ENCODE results near the gene ALS2.
"Not testable (repeated sequence)": the region's sequence is repeated elsewhere in the genome, so short reads cannot be mapped to it uniquely, and the experiment has no call there.

The ALS2 gene

DNA sequence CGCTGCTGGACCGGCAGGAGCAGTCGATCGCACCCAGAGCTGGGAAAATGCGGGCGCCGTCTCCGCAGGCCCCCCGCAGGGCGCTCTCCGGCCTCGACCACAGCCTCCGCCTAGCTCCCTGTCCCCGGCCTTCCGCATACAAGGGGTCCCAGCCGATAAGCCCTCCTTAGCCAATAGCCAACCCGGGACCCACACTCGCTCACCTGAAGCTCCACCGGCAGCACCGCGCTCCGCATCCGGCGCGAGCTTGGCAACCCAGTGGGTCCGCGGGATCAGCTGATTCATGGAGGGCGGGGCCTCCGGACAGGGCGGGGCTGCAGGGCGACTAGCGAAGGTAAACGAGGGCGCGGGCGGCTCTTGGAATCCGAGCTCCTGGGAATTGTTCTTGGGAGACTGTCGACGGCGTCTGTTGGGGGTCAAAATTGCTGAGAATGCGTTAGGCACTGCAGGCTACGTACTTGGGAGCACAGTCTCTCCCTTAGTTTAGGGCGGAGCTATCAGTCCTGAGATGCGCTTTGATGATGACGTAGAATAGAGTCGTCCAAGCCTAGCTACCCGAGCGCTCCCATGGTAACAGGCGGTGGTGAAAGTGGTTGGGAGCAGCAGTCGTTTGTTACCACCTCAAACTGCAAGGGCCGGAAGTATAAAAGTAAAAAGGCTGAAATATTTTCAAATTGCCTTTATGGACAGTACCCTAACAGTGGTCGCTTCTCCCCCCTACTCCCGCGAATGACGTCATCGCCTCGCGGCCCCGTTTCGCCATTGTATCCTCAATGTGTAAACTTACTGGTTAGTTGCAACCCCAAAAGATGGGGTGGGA lies at the start of gene ALS2:
Gene ALS2 (minus strand): TSS at position 260 of the 820 bp plus-strand sequence. CDS start 12,048 bp downstream, outside the sequence.
- Histone ChIP-seq H3K27me3 (ENCODE audit: insufficient read depth, low read length) (no peaks in the 10 kb centered on the region), H3K36me3 (ENCODE audit: insufficient read depth, low read length) (no peaks in the 10 kb centered on the region)

GRCh38 chr2:201828220-201828619 lies 47.5 kb upstream of the ALS2 start:
- H3K9me3 ChIP-seq (ENCODE audit: low read length), result no peaks in the 10 kb centered on the region
- H3K36me3 ChIP-seq (ENCODE audit: insufficient read depth, low read length), result no peaks in the 10 kb centered on the region
- no peak overlapping the region for H3K4me3 ChIP-seq (ENCODE audit: low read length)
- H2AFZ ChIP-seq (ENCODE audit: low read depth, low read length), result no peak overlapping the region
- peaks cover 10% of the 10 kb centered on the region for H3K27me3 ChIP-seq (ENCODE audit: insufficient read depth, low read length)
- H3K4me1 ChIP-seq (ENCODE audit: insufficient read depth, low read length), result no peaks in the 10 kb centered on the region

More for the DNA sequence above, at the start of gene ALS2:
- H3K4me1 ChIP-seq (ENCODE audit: insufficient read depth, low read length), result peaks cover 38% of the 10 kb centered on the region
- no peaks in the 10 kb centered on the region for H3K9me3 ChIP-seq (ENCODE audit: low read length)
- peak within 1 kb of the TSS; percentile 96 for H3K4me3 ChIP-seq (ENCODE audit: low read length)
- H2AFZ ChIP-seq (ENCODE audit: low read depth, low read length), result peak within 1 kb of the TSS; percentile 85

DNA sequence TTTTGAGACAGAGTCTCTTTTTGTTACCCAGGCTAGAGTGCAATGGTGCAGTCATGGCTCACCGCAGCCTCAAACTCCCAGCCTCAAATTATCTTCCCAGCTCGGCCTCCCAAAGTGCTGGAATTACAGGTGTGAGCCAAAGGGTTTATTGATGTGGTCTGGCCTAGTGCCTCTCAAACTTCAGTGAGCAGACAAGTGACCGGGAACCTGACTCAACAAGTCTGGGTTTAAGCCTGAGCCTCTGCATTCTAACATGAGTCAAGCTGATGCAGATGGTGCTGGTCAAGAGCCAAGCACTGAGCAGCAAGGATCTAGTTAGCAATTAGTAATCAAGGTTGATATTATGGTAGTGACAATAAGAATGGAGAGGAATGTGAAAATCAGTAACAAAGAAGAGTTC lies 46.9 kb upstream of the ALS2 start:
- Histone ChIP-seq H3K4me1 (ENCODE audit: insufficient read depth, low read length) (no peaks in the 10 kb centered on the region), H2AFZ (ENCODE audit: low read depth, low read length) (no peak overlapping the region)

DNA sequence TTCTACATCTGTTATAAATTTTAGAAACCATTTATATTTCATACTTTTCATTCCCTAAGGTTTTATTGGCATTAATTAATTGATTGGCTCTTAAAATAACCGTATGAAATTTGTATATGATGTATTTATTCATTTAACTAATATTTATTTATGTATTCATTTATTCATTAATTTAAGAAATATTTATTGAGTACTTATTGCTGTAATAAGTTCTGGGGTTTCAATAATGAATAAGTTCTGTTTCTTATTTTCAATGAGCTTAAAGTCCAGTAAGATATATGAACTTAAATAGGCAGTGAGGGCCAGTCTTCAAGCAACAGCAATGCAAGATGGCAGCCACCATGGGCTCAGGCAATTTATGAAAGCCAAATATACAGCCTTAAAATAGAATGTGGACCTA lies 43.5 kb upstream of the ALS2 start:
- H2AFZ ChIP-seq (ENCODE audit: low read depth, low read length), result no peak overlapping the region
- peaks cover 10% of the 10 kb centered on the region for H3K27me3 ChIP-seq (ENCODE audit: insufficient read depth, low read length)
- no peaks in the 10 kb centered on the region for H3K4me1 ChIP-seq (ENCODE audit: insufficient read depth, low read length)
- H3K36me3 ChIP-seq (ENCODE audit: insufficient read depth, low read length), result no peaks in the 10 kb centered on the region
- H3K4me3 ChIP-seq (ENCODE audit: low read length), result no peak overlapping the region
- H3K9me3 ChIP-seq (ENCODE audit: low read length), result no peaks in the 10 kb centered on the region

More for the DNA sequence above, 46.9 kb upstream of the ALS2 start:
- H3K9me3 ChIP-seq (ENCODE audit: low read length), result no peaks in the 10 kb centered on the region
- H3K27me3 ChIP-seq (ENCODE audit: insufficient read depth, low read length), result peaks cover 8% of the 10 kb centered on the region
- no peaks in the 10 kb centered on the region for H3K36me3 ChIP-seq (ENCODE audit: insufficient read depth, low read length)
- no peak overlapping the region for H3K4me3 ChIP-seq (ENCODE audit: low read length)

- H3K36me3 ChIP-seq (ENCODE audit: insufficient read depth, low read length), result no peaks in the 10 kb centered on the region
- H3K4me1 ChIP-seq (ENCODE audit: insufficient read depth, low read length), result no peaks in the 10 kb centered on the region
These were observed 40.3 kb upstream of the ALS2 start for GRCh38 chr2:201821080-201821479.

GRCh38 chr2:201820383-201821007 lies 39.8 kb upstream of the ALS2 start:
- Histone ChIP-seq H2AFZ (ENCODE audit: low read depth, low read length) (no peak overlapping the region), H3K9me3 (ENCODE audit: low read length) (peaks cover 10% of the 10 kb centered on the region), H3K4me1 (ENCODE audit: insufficient read depth, low read length) (no peaks in the 10 kb centered on the region), H3K4me3 (ENCODE audit: low read length) (no peak overlapping the region), H3K36me3 (ENCODE audit: insufficient read depth, low read length) (no peaks in the 10 kb centered on the region), H3K27me3 (ENCODE audit: insufficient read depth, low read length) (peaks cover 8% of the 10 kb centered on the region)

More at GRCh38 chr2:201821080-201821479, 40.3 kb upstream of the ALS2 start:
- peaks cover 8% of the 10 kb centered on the region for H3K27me3 ChIP-seq (ENCODE audit: insufficient read depth, low read length)
- no peak overlapping the region for H2AFZ ChIP-seq (ENCODE audit: low read depth, low read length)
- no peak overlapping the region for H3K4me3 ChIP-seq (ENCODE audit: low read length)
- H3K9me3 ChIP-seq (ENCODE audit: low read length), result peaks cover 10% of the 10 kb centered on the region

- Histone ChIP-seq H3K36me3 (ENCODE audit: insufficient read depth, low read length) (no peaks in the 10 kb centered on the region), H3K4me1 (ENCODE audit: insufficient read depth, low read length) (no peaks in the 10 kb centered on the region), H3K27me3 (ENCODE audit: insufficient read depth, low read length) (peaks cover 18% of the 10 kb centered on the region), H2AFZ (ENCODE audit: low read depth, low read length) (no peak overlapping the region), H3K4me3 (ENCODE audit: low read length) (no peak overlapping the region), H3K9me3 (ENCODE audit: low read length) (peaks cover 10% of the 10 kb centered on the region)
These were observed 36.2 kb upstream of the ALS2 start for GRCh38 chr2:201816657-201817575.

DNA sequence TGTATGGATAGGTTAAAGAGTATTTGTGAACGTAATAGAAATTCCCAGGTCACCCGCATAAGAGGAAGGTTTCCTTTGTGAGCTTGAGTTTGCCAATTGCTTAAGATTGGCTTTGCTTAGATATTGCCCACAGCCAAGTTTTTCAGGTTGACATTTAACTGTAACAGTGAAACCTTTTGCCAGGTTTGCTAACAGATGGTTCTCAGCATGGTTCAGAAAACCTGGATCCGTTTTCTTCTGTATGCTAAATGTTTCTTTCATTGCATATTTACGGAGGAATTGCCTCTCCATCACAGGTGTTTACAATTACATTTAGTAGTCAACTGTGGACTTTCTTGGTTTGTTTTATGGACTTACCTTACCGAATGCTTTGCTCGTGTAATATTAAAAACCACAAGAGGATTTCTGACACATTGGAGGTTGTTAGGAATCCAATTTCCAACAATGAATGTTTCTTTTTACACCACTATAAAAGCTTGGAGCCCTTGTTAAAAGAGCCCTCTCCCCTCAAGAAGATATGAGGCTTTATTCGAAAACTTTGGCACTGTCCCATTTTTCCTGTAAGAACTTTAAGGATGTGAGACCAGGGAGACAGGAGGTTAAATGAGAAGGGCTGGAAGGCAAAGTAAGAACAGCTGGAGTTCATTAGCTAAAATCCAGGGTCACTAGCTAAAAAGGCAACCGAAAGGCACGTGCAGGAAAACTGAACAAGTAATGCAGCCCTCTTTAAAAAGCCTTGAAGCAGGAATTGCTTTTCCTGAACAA lies 33.4 kb upstream of the ALS2 start:
- Histone ChIP-seq H3K4me1 (ENCODE audit: insufficient read depth, low read length) (no peaks in the 10 kb centered on the region), H3K4me3 (ENCODE audit: low read length) (no peak overlapping the region), H3K36me3 (ENCODE audit: insufficient read depth, low read length) (no peaks in the 10 kb centered on the region), H3K27me3 (ENCODE audit: insufficient read depth, low read length) (peaks cover 14% of the 10 kb centered on the region), H2AFZ (ENCODE audit: low read depth, low read length) (no peak overlapping the region), H3K9me3 (ENCODE audit: low read length) (peaks cover 10% of the 10 kb centered on the region)

DNA sequence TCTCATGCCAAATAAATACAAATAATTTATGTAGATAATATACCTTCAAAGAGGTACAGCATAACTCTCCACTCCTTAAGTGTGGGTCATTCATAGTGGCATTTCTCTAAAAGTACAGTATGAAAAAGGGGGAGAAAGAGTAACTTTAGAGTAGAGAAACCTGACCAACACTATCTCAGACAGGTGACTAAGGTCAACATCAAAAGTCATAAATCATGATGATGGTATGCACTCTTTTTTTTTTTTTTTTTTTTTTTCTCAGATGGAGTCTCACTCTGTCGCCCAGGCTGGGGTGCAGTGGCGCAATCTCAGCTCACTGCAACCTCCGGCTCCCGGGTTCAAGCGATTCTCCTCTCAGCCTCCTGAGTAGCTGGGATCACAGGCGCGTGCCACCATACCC lies 29.9 kb upstream of the ALS2 start:
- peaks cover 28% of the 10 kb centered on the region for H3K27me3 ChIP-seq (ENCODE audit: insufficient read depth, low read length)
- H3K9me3 ChIP-seq (ENCODE audit: low read length); H3K4me3 ChIP-seq (ENCODE audit: low read length); H2AFZ ChIP-seq (ENCODE audit: low read depth, low read length); H3K36me3 ChIP-seq (ENCODE audit: insufficient read depth, low read length): not testable (repeated sequence)
- peaks cover 22% of the 10 kb centered on the region for H3K4me1 ChIP-seq (ENCODE audit: insufficient read depth, low read length)

- Histone ChIP-seq H3K27me3 (ENCODE audit: insufficient read depth, low read length) (peaks cover 28% of the 10 kb centered on the region), H3K9me3 (ENCODE audit: low read length) (no peaks in the 10 kb centered on the region)
These were observed 28.9 kb upstream of the ALS2 start for GRCh38 chr2:201809633-201810032.

DNA sequence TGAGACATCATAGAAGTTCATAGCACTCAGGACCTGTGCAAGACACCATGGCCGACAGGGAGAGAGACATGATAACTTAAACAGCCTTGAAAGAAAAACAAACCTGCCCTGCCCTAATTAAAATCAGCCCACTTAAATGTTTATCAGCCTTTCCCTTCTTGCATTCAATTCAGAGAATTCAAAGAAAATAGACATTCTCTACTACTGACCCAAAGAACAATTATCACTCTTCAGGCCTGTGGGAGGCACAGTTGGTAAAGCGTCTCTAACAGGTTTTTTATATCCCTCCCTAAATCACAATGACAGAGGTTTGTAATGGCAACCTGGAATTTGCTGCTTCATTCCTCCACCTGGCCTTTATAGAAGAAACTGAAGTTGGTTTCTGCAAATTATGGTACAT lies 27.3 kb upstream of the ALS2 start:
- no peaks in the 10 kb centered on the region for H3K9me3 ChIP-seq (ENCODE audit: low read length)
- no peaks in the 10 kb centered on the region for H3K36me3 ChIP-seq (ENCODE audit: insufficient read depth, low read length)
- H3K4me3 ChIP-seq (ENCODE audit: low read length), result no peak overlapping the region
- no peak overlapping the region for H2AFZ ChIP-seq (ENCODE audit: low read depth, low read length)
- peaks cover 22% of the 10 kb centered on the region for H3K4me1 ChIP-seq (ENCODE audit: insufficient read depth, low read length)
- peaks cover 17% of the 10 kb centered on the region for H3K27me3 ChIP-seq (ENCODE audit: insufficient read depth, low read length)

More at GRCh38 chr2:201809633-201810032, 28.9 kb upstream of the ALS2 start:
- Histone ChIP-seq H3K36me3 (ENCODE audit: insufficient read depth, low read length) (no peaks in the 10 kb centered on the region), H3K4me1 (ENCODE audit: insufficient read depth, low read length) (peaks cover 22% of the 10 kb centered on the region), H3K4me3 (ENCODE audit: low read length) (no peak overlapping the region), H2AFZ (ENCODE audit: low read depth, low read length) (no peak overlapping the region)

DNA sequence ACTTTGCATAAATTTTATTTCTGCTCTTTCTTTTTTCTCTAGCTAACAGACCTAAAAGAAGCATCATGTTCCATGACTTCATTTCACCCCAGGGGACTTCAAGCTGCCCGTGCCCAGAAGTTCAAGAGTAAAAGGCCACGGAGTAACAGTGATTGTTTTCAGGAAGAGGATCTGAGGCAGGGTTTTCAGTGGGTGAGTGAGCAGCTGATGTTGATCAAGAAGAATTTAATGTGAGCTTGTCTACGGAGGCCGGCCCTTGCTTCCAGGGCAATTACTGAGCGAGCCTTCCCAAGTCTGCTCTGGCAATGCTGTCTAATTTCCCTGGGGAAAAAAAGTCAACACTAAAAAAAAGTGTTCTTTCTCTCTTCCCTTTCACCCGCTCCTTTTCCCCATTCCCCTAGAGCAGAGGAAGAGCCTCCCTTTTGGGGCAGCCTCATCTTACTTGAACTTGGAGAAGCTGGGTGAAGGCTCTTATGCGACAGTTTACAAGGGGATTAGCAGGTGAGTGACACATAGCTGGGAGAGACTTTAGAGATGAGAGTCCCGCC lies 26.8 kb upstream of the ALS2 start:
- Histone ChIP-seq H3K4me3 (ENCODE audit: low read length) (no peak overlapping the region), H3K9me3 (ENCODE audit: low read length) (no peaks in the 10 kb centered on the region), H3K27me3 (ENCODE audit: insufficient read depth, low read length) (peaks cover 14% of the 10 kb centered on the region), H3K4me1 (ENCODE audit: insufficient read depth, low read length) (peaks cover 22% of the 10 kb centered on the region), H2AFZ (ENCODE audit: low read depth, low read length) (no peak overlapping the region), H3K36me3 (ENCODE audit: insufficient read depth, low read length) (no peaks in the 10 kb centered on the region)
